ENCODE results near the gene ENAH. TPM values are rescaled to one million over a fixed set of nuclear protein-coding genes. Genes with fewer than 3 reads are reported as not detected.

Gene ENAH
- total RNA-seq, 1 experiment from 2014 or later: 100 TPM

- intact Hi-C loops (cut with micrococcal nuclease): no loop called here
- no peaks in the 10 kb centered on the region for H3K9me2 ChIP-seq (ENCODE audit: insufficient read depth)
- H3K36me3 ChIP-seq (ENCODE audit: control insufficient read depth in 1 of 2, insufficient read depth in 2 of 2, low read length in 2 of 2): peaks cover 6 to 9% of the 10 kb centered on the region in 2 experiments; a peak in 1 of 4 replicates
- CTCF ChIA-PET: no interaction called here
- RAD21 ChIA-PET (ENCODE audit: low non-redundant PET in 1 of 2, low total read pairs in 2 of 2, uncharacterized antibody in 2 of 2, unreplicated experiment in 2 of 2): no interaction called here
- no peaks in the 10 kb centered on the region for H3K9me3 ChIP-seq (ENCODE audit: control insufficient read depth in 1 of 2, insufficient read depth in 1 of 2, low read depth in 1 of 2, low read length in 2 of 2)
- no peak overlapping the region for H3K4me3 ChIP-seq (replicated peaks in 1 of 2; ENCODE audit: low read depth in 1 of 2, low read length in 2 of 2)
- DNase-seq (ENCODE audit: low read depth, low spot score) (no peak), ATAC-seq (no peak)
- H3K4me1 ChIP-seq (ENCODE audit: control insufficient read depth in 1 of 2, insufficient read depth in 2 of 2, low read length in 2 of 2): no peaks in the 10 kb centered on the region
- H3K79me2 ChIP-seq (ENCODE audit: insufficient read depth, low read length): no peaks in the 10 kb centered on the region
- H2AFZ ChIP-seq (ENCODE audit: low read depth, low read length, poor library complexity, severe bottlenecking): no peak overlapping the region
- H3K4me2 ChIP-seq (ENCODE audit: low read length): no peak overlapping the region
- no peak overlapping the region for H3K9ac ChIP-seq (ENCODE audit: low read length)
- POLR2A ChIA-PET: no interaction called here
- BruUV-seq (replicated peaks): no TSS peak
- no peaks in the 10 kb centered on the region for H3K27me3 ChIP-seq (ENCODE audit: insufficient read depth, low read length)
- TF ChIP-seq EZH2 (IDR thresholded peaks at IDR 0.05): no peak
- TF ChIP-seq, protein P1, sequence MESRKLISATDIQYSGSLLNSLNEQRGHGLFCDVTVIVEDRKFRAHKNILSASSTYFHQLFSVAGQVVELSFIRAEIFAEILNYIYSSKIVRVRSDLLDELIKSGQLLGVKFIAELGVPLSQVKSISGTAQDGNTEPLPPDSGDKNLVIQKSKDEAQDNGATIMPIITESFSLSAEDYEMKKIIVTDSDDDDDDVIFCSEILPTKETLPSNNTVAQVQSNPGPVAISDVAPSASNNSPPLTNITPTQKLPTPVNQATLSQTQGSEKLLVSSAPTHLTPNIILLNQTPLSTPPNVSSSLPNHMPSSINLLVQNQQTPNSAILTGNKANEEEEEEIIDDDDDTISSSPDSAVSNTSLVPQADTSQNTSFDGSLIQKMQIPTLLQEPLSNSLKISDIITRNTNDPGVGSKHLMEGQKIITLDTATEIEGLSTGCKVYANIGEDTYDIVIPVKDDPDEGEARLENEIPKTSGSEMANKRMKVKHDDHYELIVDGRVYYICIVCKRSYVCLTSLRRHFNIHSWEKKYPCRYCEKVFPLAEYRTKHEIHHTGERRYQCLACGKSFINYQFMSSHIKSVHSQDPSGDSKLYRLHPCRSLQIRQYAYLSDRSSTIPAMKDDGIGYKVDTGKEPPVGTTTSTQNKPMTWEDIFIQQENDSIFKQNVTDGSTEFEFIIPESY (IDR thresholded peaks at IDR 0.05; ENCODE audit: extremely low read depth, insufficient replicate concordance, low read length): no peak
- no peak for TF ChIP-seq CEBPB (IDR thresholded peaks at IDR 0.05; ENCODE audit: low read depth)
- TF ChIP-seq ELF1 (IDR thresholded peaks at IDR 0.05; ENCODE audit: borderline replicate concordance, low read depth): no peak
- no peak for TF ChIP-seq CBX3 (IDR thresholded peaks at IDR 0.05; ENCODE audit: low read depth)
- TF ChIP-seq POLR2AphosphoS5 (IDR thresholded peaks at IDR 0.05; ENCODE audit: low read depth, low read length): no peak
- TF ChIP-seq RAD21 (IDR thresholded peaks at IDR 0.05; ENCODE audit: low read depth): no peak
- no peak for TF ChIP-seq ZFX (IDR thresholded peaks at IDR 0.05)
- TF ChIP-seq, protein P2, sequence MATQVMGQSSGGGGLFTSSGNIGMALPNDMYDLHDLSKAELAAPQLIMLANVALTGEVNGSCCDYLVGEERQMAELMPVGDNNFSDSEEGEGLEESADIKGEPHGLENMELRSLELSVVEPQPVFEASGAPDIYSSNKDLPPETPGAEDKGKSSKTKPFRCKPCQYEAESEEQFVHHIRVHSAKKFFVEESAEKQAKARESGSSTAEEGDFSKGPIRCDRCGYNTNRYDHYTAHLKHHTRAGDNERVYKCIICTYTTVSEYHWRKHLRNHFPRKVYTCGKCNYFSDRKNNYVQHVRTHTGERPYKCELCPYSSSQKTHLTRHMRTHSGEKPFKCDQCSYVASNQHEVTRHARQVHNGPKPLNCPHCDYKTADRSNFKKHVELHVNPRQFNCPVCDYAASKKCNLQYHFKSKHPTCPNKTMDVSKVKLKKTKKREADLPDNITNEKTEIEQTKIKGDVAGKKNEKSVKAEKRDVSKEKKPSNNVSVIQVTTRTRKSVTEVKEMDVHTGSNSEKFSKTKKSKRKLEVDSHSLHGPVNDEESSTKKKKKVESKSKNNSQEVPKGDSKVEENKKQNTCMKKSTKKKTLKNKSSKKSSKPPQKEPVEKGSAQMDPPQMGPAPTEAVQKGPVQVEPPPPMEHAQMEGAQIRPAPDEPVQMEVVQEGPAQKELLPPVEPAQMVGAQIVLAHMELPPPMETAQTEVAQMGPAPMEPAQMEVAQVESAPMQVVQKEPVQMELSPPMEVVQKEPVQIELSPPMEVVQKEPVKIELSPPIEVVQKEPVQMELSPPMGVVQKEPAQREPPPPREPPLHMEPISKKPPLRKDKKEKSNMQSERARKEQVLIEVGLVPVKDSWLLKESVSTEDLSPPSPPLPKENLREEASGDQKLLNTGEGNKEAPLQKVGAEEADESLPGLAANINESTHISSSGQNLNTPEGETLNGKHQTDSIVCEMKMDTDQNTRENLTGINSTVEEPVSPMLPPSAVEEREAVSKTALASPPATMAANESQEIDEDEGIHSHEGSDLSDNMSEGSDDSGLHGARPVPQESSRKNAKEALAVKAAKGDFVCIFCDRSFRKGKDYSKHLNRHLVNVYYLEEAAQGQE (IDR thresholded peaks at IDR 0.05; ENCODE audit: low read depth): no peak
- TF ChIP-seq, protein P3, sequence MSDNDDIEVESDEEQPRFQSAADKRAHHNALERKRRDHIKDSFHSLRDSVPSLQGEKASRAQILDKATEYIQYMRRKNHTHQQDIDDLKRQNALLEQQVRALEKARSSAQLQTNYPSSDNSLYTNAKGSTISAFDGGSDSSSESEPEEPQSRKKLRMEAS (IDR thresholded peaks at IDR 0.05): no peak
- TF ChIP-seq FOSL1 (IDR thresholded peaks at IDR 0.05; ENCODE audit: low read depth): no peak
- no peak for TF ChIP-seq POLR2A (IDR thresholded peaks at IDR 0.05; ENCODE audit: borderline replicate concordance, extremely low read depth, insufficient read depth, insufficient read length)
- no peak for TF ChIP-seq EGR1 (IDR thresholded peaks at IDR 0.05; ENCODE audit: low read depth)
- no peak for TF ChIP-seq YY1 (IDR thresholded peaks at IDR 0.05; ENCODE audit: extremely low read depth, insufficient replicate concordance, low read depth, low read length)
- no peak for TF ChIP-seq TCF7L2 (IDR thresholded peaks at IDR 0.05; ENCODE audit: borderline replicate concordance, extremely low read depth, insufficient read depth, insufficient read length)
- no peak for TF ChIP-seq JUND (IDR thresholded peaks at IDR 0.05)
- TF ChIP-seq EZH2phosphoT487 (IDR thresholded peaks at IDR 0.05; ENCODE audit: borderline replicate concordance): no peak
- no peak overlapping the region for H3K27ac ChIP-seq (ENCODE audit: low read depth, low read length)
- H4K20me1 ChIP-seq (ENCODE audit: insufficient read depth): no peaks in the 10 kb centered on the region
Measured at GRCh38 chr1:225500624-225501192, 152.2 kb downstream of the ENAH start.
